ENCODE results near the gene FOXP1.

- TF ChIP-seq POLR2AphosphoS5 (IDR thresholded peaks at IDR 0.05): no peak
- no peak for TF ChIP-seq CTCF (IDR thresholded peaks at IDR 0.05)
- no peak for TF ChIP-seq EP300 (IDR thresholded peaks at IDR 0.05)
Observed at GRCh38 chr3:71061581-71061980, 521.9 kb downstream of the FOXP1 start.
